MCF 10A (cell line): Measurements from ENCODE around the gene TMED9. TPM values are rescaled to one million over a fixed set of nuclear protein-coding genes. Genes with fewer than 3 reads are reported as not detected.

Experiments used
- BruUV-seq: library from RNA; stranded (reverse); fragments of 400-500 nt; replicated peaks from 2 replicates; lab custom pipeline; 2021; lab: Mats Ljungman, UMichigan
- CTCF ChIA-PET: fragments of 300-600 bp; sonication (Branson Sonifier 250); formaldehyde crosslinking; extraction: SDS; loops from one replicate; lab custom pipeline; 2021; ENCODE audit warnings: antibody characterized with exemption, inconsistent platforms; lab: Yijun Ruan, JAX
- POLR2A ChIA-PET: fragments of 300-600, 350-650 bp; sonication (Branson Sonifier 250); formaldehyde crosslinking; extraction: SDS; loops from one replicate; lab custom pipeline; 2020; ENCODE audit warnings: antibody characterized with exemption, inconsistent platforms; lab: Yijun Ruan, JAX
- DNase-seq: peaks from one replicate; pipeline ENCODE4 v3.0.0-alpha.2; 2018; ENCODE audit not compliant: unreplicated experiment
- H3K27ac Mint-ChIP-seq: one replicate; pipeline ENCODE4 v1.8.0; 2022; ENCODE audit warnings: mild to moderate bottlenecking, low read depth, mixed read lengths; ENCODE audit not compliant: unreplicated experiment
- H3K27me3 Mint-ChIP-seq: one replicate; pipeline ENCODE4 v1.8.0; 2022; ENCODE audit warnings: mixed read lengths; ENCODE audit not compliant: insufficient read depth, unreplicated experiment
- H3K36me3 Mint-ChIP-seq: one replicate; pipeline ENCODE4 v1.8.0; 2022; ENCODE audit warnings: mild to moderate bottlenecking, moderate library complexity, mixed read lengths; ENCODE audit not compliant: insufficient read depth, unreplicated experiment
- H3K4me1 Mint-ChIP-seq: one replicate; pipeline ENCODE4 v1.8.0; 2022; ENCODE audit warnings: mixed read lengths; ENCODE audit not compliant: insufficient read depth, unreplicated experiment
- H3K4me3 Mint-ChIP-seq: one replicate; pipeline ENCODE4 v1.8.0; 2022; ENCODE audit warnings: mild to moderate bottlenecking, moderate library complexity, mixed read lengths; ENCODE audit not compliant: unreplicated experiment
- H3K9me3 Mint-ChIP-seq: one replicate; pipeline ENCODE4 v1.8.0; 2022; ENCODE audit warnings: mixed read lengths; ENCODE audit not compliant: unreplicated experiment
- intact Hi-C: fragments of 100-400 bp; cut with micrococcal nuclease; formaldehyde crosslinking; loops from 2 replicates; pipeline ENCODE4 v1.14.1; 2022
- total RNA-seq: library from RNA; stranded (reverse); gene quantifications from 2 replicates; pipeline ENCODE4 v1.2.3, GENCODE V29; 2022
- TF ChIP-seq, protein P1 (sequence below): fragments of 200-600 bp; IDR thresholded peaks from one replicate; pipeline ENCODE4 v1.8.0; 2022; ENCODE audit warnings: antibody characterized with exemption, mild to moderate bottlenecking; ENCODE audit not compliant: unreplicated experiment

Gene TMED9
- total RNA-seq, 1 experiment from 2014 or later, result 301 TPM

DNA sequence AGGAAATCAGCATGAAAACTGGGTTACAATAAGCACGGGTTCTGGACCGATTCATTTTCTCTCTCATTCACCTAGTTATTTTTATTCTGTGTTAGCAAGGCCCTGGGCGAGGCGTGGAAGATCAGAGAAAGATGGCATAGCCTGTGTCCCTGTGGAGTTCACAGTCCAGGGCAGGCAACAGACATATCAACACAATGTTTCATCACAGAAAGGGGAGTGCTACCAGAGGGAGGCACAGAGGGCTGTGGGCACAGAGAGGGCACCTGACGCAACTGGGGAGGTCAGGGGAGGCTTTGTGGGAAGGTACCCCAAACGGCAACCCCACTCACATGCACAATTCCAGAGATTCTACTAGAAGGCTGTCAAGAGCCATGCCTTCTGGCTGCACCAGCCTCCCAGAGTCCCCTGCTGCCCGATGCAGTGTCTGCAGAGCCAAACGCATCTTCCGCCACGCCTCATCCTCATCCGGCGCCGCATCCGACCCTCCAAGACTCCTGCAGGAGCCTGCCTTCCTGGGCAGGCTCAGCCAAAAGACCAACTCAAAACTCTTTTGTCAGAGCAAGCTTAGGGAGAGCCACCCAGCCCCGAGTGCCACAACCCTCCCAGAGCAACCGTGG, 39.1 kb upstream of the TMED9 start:
- intact Hi-C loops, result no loop called here
- ChIA-PET CTCF (interaction anchor here (0.6 to 1.4 kb wide), 3 partner anchors 8 to 52 kb away, joined by 3 to 5 read pairs (median 3); no protein-coding TSS in a partner anchor), POLR2A (interaction anchor here (1.1 to 2.3 kb wide), 7 partner anchors 8 to 49 kb away, joined by 4 to 16 read pairs (median 8); partner anchors contain the start of genes B4GALT7, DDX41 and TMED9)
- no peaks in the 10 kb centered on the region for H3K27me3 Mint-ChIP-seq
- peak overlapping the region; percentile 4 for H3K27ac Mint-ChIP-seq
- DNase-seq, result no peak
- H3K36me3 Mint-ChIP-seq, result peaks cover 39% of the 10 kb centered on the region
- no peaks in the 10 kb centered on the region for H3K9me3 Mint-ChIP-seq
- H3K4me3 Mint-ChIP-seq, result peak overlapping the region; percentile 84
- BruUV-seq, result no TSS peak
- H3K4me1 Mint-ChIP-seq, result peaks cover 34% of the 10 kb centered on the region
- TF ChIP-seq, protein P1, sequence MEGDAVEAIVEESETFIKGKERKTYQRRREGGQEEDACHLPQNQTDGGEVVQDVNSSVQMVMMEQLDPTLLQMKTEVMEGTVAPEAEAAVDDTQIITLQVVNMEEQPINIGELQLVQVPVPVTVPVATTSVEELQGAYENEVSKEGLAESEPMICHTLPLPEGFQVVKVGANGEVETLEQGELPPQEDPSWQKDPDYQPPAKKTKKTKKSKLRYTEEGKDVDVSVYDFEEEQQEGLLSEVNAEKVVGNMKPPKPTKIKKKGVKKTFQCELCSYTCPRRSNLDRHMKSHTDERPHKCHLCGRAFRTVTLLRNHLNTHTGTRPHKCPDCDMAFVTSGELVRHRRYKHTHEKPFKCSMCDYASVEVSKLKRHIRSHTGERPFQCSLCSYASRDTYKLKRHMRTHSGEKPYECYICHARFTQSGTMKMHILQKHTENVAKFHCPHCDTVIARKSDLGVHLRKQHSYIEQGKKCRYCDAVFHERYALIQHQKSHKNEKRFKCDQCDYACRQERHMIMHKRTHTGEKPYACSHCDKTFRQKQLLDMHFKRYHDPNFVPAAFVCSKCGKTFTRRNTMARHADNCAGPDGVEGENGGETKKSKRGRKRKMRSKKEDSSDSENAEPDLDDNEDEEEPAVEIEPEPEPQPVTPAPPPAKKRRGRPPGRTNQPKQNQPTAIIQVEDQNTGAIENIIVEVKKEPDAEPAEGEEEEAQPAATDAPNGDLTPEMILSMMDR, result no peak

DNA sequence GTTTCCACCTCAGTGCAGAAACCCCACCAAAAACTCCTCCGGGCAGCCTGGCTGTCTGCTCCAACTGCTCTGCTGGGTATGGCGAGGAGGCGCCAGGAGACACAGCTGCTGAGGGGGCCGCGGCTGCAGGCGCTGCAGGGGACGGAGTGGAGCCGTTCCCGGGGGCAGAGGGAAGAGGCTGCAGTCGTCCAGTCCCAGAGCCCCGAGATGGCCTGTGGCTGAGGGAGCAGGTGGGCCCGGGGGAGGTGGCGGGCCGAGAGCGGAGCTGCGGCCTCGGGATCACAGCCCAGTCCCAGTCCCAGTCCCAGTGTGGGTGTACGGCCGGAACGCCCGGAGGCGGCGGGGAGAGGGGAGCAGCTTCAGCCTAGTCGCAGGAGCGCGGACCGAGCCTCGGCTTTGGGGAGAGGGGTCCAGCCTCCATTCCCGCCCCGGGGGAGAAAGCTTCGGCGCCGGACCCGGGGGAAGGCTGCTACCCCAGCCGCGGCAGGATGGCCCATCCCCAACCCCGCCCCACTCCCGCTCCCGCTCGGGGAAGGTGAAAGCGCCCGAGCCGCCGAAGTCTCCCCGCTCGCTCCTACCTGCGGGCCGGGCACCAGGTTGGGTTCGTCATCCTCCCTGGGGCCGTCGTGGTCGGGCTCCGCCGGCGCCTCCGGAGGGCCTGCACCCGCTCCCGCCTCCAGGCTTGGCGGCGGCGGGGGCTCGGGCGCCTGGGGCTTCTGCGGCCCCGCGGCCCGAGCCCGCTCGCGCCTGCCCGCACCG, 38.2 kb upstream of the TMED9 start:
- CTCF ChIA-PET, result no interaction called here

DNA sequence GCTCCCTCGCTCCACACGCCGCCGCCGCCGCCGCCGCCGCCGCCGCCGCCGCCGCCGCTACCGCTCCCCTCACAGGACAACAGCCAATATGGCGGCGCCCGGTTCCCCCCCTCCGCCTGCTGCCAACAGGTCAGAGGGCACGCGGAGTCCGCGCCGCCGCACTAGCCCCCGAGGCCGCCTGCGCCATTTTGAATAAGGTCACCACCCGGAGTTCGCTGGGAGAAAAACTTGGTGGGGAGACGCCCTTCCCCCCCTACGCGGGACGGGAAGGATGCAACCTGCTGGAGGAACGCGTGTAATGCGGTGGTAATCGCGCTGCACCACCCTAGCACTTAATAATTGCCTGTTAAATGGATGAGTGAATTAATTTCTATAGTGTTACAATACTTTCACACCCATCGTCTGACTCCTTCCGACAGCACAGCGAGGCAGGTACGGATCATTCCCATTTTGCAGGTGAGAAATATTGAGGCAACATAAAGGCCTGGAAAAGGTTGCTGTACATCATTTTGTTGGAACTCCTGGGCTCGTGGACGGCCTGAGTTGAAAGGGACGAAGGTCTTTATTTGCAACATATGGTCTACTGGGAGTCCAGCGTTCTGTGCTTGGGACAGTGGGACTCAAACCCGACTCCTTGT, 37.4 kb upstream of the TMED9 start, which contains the start of gene FAM193B:
Gene FAM193B, minus strand, starts transcription at position 90 of the 638 bp plus-strand sequence. CDS start 105 bp downstream, outside the sequence.
- no TSS peak for BruUV-seq
- H3K27me3 Mint-ChIP-seq, result no peaks in the 10 kb centered on the region

More for the DNA sequence above, 38.2 kb upstream of the TMED9 start:
- Mint-ChIP-seq H3K4me1 (peaks cover 25% of the 10 kb centered on the region), H3K27ac (peak overlapping the region; percentile 63), H3K9me3 (no peaks in the 10 kb centered on the region), H3K36me3 (peaks cover 39% of the 10 kb centered on the region), H3K4me3 (peak overlapping the region; percentile 84), H3K27me3 (no peaks in the 10 kb centered on the region)
- peak; percentile 43 for DNase-seq
- TF ChIP-seq, protein P1, result no peak
- BruUV-seq, result no TSS peak
- POLR2A ChIA-PET, result interaction anchor here (0.9 to 2.3 kb wide), 8 partner anchors 9 to 48 kb away, joined by 3 to 16 read pairs (median 8); partner anchors contain the start of genes B4GALT7, DDX41 and TMED9
- intact Hi-C loops, result loop anchor here (1.0 to 2.0 kb wide), 2 partner anchors 8 to 37 kb away; partner anchors contain the start of gene DDX41

More for the DNA sequence above, 37.4 kb upstream of the TMED9 start, which contains the start of gene FAM193B:
- Mint-ChIP-seq H3K4me1 (peaks cover 22% of the 10 kb centered on the region), H3K27ac (peak within 1 kb of the TSS; percentile 63), H3K9me3 (no peaks in the 10 kb centered on the region), H3K36me3 (peaks cover 32% of the 10 kb centered on the region), H3K4me3 (peak within 1 kb of the TSS; percentile 84)
- intact Hi-C loops, result loop anchor here (1.0 to 2.0 kb wide), 2 partner anchors 8 to 38 kb away; partner anchors contain the start of gene DDX41
- DNase-seq, result peak; percentile 95
- TF ChIP-seq, protein P1, result no peak
- ChIA-PET POLR2A (interaction anchor here (0.7 to 2.3 kb wide), 6 partner anchors 10 to 45 kb away, joined by 3 to 16 read pairs (median 8); partner anchors contain the start of genes B4GALT7 and TMED9), CTCF (no interaction called here)
